SH-SY5Y (cell line): Measurements from ENCODE around the gene PRELID3B.

Experiments
- GATA2 ChIP-seq: IDR thresholded peaks from 2 replicates; pipeline ENCODE4 v1.6.1; 2011; ENCODE audit warnings: mild to moderate bottlenecking, low read depth, low read length
- GATA3 ChIP-seq: IDR thresholded peaks from 2 replicates; pipeline ENCODE4 v1.6.1; 2011; ENCODE audit warnings: low read depth, mild to moderate bottlenecking, low read length, moderate library complexity

DNA sequence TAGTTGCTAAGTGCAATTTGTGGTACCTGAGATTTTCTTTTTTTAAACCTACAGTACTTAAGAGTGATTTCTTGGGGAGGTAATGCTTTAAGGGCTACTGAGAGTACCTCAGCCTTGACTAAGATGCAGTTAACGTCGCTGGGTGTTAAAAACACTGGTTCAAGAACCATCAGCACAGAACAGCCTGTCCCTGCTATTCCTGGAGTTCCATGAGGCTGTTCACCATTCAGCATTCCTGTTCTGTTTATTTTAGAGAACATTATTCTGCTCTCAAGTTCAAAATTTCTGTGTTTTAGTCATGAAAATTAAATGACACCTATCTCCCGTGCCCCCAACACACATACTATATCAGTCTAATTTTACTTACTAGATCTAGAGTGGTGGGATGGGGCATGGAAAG lies 1.7 kb upstream of the PRELID3B start:
- TF ChIP-seq GATA3: no peak
- no peak for TF ChIP-seq GATA2
